G401 (cell line): ENCODE data around the gene CXorf49B. TPM values are rescaled to one million over a fixed set of nuclear protein-coding genes. Genes with fewer than 3 reads are reported as not detected.
A peak's percentile ranks its signal among the peaks of the same experiment; 100 is the strongest.
"Not testable (repeated sequence)": the region's sequence is repeated elsewhere in the genome, so short reads cannot be mapped to it uniquely, and the experiment has no call there.

Experiments used
- DNase-seq: peaks from one replicate; pipeline ENCODE4 v3.0.0-alpha.2; 2015; ENCODE audit warnings: low spot score
- in situ Hi-C: cut with HindIII; loops from 2 replicates; pipeline ENCODE4 v1.10.0; 2016; ENCODE audit warnings: low sequenced_read_pairs, mixed read lengths
- total RNA-seq: library from RNA; depleted of rRNA; stranded (reverse); fragments of >200 nt; shearing (Covaris generic); gene quantifications from 2 replicates; pipeline ENCODE4 v1.2.3, GENCODE V29; 2014; rRNA removed

The CXorf49B gene
- total RNA-seq: not detected in 2 replicates

DNA sequence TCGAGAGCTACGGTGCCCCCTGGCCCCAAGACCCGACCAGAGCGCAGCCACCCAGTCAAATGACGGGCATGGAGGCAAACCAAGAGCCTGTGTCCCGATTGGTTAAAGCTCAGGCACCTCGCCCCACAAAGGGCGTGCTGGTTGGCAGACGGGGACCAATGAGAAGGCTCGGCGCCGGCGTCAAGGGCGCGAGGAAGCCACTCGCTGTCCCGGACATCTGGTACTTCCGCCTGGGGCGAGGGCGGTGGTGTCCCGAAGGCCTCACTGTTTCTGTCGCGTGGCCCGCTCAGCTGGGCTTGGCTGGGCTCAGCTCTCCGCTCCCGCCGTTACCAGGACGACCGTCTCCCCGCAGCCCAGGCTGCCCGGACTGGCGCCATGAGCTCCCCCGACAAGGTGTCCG, at the start of gene CXorf49B:
Gene CXorf49B, plus strand, starts transcription at position 301 of the 400 bp plus-strand sequence. Its CDS starts 75 bp downstream, at position 376.
- DNase-seq, in situ Hi-C loops: not testable (repeated sequence)

DNA sequence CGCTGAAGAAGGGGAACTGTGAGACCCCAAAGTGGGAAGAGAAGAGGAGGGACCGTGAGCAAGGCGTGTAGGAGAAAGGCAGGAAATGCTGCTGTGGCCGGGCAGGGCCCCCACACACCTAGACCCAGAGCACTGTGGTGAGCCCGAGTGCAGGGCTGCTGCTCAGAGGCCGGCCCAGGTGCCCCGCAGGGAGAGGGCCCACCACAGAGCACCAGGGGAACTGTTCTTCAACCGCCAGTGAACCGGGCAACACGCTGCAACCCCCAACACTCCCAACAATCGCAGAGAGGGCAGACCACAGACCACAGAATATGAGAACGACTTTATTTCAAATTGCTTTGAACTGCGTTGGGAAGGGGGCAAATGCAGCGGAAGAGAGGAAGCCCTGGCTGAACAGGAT, 49.1 kb upstream of the CXorf49B start:
- in situ Hi-C loops, DNase-seq: not testable (repeated sequence)

DNA sequence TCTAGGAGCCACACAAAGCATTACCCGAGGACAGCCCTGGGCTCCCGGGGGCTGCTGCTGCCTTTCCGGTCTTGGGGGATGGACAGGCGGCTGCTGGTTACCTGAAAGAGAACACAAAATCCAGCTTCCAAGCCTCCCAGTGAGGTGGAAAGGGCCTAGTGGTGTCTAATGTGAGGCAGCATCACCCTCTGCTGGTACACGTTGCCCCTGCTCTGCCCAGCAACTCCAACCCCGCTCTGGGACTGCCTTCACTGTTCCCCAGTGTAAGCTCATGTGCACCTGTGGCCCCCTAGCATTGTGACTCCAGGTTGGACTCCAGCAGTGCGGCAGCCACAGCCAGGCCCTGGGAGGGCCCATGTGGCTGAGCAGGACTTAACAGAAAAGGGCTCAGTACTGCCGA, 47.6 kb upstream of the CXorf49B start:
- in situ Hi-C loops, DNase-seq: not testable (repeated sequence)

DNA sequence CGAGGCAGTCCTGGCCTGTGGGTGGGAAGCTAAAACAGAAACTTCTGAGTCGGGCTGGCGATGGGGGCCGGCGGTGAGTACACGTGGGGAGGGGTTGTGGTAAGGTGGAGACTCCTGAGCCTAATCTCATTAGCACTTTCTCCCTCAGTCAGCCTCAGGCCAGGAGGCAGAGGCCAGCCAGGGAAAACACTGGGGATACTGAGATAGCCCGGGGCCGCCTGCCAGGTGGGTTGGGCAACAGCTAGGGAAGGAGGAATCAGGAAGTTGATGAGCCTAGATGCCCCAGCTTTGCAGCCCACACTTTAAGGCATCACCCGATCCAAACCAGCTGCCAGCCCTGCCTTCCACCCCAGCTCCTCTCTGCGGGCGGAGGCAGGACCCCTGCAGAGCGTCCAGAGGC, 46.8 kb upstream of the CXorf49B start:
- in situ Hi-C loops, DNase-seq: not testable (repeated sequence)

DNA sequence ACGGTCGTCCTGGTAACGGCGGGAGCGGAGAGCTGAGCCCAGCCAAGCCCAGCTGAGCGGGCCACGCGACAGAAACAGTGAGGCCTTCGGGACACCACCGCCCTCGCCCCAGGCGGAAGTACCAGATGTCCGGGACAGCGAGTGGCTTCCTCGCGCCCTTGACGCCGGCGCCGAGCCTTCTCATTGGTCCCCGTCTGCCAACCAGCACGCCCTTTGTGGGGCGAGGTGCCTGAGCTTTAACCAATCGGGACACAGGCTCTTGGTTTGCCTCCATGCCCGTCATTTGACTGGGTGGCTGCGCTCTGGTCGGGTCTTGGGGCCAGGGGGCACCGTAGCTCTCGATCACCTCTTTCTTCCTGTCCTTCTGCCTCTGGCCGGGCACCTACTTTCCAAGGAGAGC, 45.0 kb upstream of the CXorf49B start, which contains the start of gene CXorf49:
Gene CXorf49, minus strand, starts transcription at position 101 of the 400 bp plus-strand sequence. CDS start 134 bp downstream, outside the sequence.
- in situ Hi-C loops, DNase-seq: not testable (repeated sequence)

DNA sequence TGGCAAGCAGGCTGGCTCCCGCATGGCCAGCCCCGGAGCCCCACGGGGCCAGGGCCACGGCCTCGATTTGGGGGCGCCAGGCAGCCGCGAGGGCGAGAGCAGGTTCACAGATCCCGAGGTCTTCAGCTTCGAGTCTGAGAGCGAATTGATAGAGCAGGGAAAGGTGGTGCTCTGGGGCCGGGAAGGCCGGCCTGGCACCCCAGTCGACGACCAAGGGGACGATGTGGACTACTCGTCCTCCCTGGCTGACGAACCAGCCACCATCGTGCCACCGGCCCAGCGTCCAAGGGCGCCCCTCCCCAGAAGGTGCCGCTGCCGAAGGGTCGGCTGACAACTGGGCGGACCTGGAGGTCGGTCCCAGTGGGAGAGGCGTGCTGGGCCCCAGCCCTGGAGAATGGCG, 44.0 kb upstream of the CXorf49B start:
- in situ Hi-C loops, DNase-seq: not testable (repeated sequence)

DNA sequence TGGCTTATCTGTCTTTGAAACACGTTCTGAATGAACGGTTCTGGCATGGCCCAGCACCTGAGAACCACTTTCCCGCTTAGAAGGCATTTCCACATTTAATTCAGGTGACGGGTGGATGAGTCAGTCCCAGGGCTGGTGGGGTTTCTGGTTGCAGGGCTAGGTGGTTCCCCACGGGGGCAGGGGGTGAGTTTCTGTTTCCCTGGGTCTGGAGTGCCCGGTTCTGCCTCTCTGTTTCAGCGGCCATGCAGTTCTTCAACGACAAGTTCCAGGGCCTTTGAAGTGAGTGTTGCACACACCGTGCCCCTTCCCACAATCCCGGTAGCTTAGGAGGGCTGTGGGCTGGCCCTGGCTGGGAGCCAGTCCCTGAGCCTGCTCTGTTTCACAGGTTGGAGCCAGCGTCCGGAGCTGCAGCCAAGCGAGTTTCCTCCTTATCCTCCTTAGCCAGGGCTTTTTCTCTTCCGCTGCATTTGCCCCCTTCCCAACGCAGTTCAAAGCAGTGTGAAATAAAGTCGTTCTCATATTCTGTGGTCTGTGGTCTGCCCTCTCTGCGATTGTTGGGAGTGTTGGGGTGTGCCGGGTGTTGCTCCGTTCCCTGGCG, 42.8 kb upstream of the CXorf49B start:
- DNase-seq: not testable (repeated sequence)

DNA sequence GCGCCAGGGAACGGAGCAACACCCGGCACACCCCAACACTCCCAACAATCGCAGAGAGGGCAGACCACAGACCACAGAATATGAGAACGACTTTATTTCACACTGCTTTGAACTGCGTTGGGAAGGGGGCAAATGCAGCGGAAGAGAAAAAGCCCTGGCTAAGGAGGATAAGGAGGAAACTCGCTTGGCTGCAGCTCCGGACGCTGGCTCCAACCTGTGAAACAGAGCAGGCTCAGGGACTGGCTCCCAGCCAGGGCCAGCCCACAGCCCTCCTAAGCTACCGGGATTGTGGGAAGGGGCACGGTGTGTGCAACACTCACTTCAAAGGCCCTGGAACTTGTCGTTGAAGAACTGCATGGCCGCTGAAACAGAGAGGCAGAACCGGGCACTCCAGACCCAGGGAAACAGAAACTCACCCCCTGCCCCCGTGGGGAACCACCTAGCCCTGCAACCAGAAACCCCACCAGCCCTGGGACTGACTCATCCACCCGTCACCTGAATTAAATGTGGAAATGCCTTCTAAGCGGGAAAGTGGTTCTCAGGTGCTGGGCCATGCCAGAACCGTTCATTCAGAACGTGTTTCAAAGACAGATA, 2.4 kb upstream of the CXorf49B start:
- DNase-seq, in situ Hi-C loops: not testable (repeated sequence)

More for the DNA sequence above, 42.8 kb upstream of the CXorf49B start:
- in situ Hi-C loops: not testable (repeated sequence)

DNA sequence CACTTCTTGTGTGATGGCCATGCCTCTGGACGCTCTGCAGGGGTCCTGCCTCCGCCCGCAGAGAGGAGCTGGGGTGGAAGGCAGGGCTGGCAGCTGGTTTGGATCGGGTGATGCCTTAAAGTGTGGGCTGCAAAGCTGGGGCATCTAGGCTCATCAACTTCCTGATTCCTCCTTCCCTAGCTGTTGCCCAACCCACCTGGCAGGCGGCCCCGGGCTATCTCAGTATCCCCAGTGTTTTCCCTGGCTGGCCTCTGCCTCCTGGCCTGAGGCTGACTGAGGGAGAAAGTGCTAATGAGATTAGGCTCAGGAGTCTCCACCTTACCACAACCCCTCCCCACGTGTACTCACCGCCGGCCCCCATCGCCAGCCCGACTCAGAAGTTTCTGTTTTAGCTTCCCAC, 1.7 kb downstream of the CXorf49B start:
- DNase-seq, in situ Hi-C loops: not testable (repeated sequence)

DNA sequence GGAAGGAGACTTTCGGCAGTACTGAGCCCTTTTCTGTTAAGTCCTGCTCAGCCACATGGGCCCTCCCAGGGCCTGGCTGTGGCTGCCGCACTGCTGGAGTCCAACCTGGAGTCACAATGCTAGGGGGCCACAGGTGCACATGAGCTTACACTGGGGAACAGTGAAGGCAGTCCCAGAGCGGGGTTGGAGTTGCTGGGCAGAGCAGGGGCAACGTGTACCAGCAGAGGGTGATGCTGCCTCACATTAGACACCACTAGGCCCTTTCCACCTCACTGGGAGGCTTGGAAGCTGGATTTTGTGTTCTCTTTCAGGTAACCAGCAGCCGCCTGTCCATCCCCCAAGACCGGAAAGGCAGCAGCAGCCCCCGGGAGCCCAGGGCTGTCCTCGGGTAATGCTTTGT, 2.5 kb downstream of the CXorf49B start:
- in situ Hi-C loops, DNase-seq: not testable (repeated sequence)

DNA sequence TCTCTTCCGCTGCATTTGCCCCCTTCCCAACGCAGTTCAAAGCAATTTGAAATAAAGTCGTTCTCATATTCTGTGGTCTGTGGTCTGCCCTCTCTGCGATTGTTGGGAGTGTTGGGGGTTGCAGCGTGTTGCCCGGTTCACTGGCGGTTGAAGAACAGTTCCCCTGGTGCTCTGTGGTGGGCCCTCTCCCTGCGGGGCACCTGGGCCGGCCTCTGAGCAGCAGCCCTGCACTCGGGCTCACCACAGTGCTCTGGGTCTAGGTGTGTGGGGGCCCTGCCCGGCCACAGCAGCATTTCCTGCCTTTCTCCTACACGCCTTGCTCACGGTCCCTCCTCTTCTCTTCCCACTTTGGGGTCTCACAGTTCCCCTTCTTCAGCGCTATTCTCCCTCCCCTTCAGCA, 4.0 kb downstream of the CXorf49B start:
- DNase-seq, in situ Hi-C loops: not testable (repeated sequence)

DNA sequence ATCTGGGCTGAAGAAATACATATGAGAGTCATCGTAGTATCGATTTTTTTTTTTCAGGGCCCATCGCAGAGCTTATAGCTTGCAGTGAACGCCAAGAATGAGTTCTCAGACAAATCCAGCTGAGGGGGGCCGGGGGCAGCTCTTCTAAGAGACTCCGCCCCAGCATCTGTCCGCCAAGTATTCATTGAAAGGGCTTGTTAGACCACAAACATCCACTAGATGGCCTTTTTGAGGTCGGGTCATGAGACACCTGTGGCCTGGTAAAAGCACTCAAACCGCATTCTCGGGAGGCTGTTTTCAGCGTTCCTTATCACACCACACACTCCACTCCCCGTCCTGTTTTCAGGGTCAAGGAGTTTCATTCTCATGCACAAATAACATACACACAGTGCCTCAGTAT, 15.2 kb downstream of the CXorf49B start:
- DNase-seq, in situ Hi-C loops: not testable (repeated sequence)

DNA sequence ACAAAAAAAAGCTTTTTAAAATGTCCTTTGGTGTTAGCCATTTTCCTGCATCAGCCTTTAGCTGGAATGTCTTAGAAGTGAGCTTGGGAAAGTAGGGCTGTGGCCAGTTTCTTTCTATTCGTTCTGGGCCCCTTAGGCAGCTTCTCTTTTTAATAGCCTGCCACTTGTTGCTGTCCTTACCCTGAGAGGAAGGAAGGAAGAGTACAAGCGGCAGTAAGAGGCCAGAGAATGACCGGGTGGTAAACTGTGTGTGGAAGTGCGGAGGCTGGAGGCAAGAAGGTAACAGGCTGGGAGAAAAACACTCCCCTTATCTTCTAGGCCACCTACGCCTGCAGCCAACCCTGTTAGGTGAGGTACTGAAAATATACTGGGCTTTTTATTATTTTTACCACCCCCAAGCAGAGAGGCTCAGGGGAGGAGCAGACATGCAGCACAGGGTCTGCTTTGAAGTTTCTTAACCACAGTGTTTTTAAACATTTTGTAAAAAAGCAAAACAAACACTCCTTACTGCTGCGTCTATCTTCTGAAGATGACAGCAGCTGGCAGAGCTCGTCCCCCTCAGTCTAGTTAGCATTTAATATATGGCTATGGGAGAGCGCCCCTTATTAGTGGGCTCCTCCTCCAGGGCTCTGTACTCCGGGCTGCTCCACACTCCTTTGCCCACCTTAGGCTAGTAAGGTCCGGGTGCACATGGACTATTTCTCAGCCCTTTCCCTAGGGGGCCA, 19.2 kb downstream of the CXorf49B start:
- in situ Hi-C loops, DNase-seq: not testable (repeated sequence)

DNA sequence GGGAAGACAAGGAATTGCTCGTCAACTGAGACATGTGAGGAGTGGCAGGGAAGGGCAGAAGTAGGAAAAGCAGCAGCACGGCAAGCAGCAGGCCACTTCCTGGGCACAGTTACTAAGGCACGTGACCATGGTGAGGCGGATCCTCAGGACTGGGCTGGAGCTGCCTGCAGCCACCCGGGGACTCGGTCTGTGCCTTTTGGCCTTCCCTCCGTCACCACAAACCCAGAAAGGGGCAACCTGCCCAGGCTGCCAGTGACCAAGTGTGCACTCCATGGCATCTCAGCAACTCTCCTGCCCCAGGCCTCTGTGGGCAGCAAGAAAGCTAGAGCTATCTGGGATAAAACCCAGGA, 19.8 kb downstream of the CXorf49B start:
- DNase-seq, in situ Hi-C loops: not testable (repeated sequence)

DNA sequence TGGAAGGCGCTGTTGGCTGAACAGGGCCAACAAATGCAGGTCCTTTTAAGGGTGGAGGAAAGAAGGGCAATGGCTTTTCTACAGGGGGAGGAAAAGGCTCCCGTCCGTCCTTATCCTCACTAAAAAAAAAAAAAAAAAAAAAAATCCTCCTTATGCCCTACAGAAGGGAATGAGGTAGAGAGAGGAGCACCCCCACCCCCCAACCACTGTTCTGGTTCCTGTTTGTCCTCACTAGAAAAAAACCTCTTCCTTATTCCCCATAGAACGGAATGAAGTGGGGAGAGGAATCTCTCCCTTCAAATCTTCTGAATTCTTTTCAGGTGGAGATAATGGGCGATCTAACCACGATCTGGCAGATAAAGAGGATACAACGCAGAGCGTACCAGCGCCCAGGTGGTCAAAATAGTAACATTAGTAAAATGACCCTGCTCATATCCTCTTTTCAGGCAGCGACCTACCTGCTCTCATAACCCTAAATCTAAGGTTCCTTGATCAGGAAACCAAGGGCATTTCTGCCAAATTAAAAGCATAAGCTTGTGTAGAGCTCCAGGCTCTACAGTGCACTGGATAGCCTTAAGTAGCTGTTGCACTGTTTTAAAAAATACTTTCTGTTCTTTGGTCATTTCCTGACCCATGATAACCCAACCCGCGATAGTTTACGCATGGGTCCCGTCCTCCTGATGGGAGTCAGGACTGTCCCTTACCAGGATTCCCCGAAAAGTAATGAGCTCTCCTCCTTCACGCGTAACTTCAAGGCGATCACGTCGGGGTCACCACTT, 20.6 kb downstream of the CXorf49B start:
- in situ Hi-C loops, DNase-seq: not testable (repeated sequence)

DNA sequence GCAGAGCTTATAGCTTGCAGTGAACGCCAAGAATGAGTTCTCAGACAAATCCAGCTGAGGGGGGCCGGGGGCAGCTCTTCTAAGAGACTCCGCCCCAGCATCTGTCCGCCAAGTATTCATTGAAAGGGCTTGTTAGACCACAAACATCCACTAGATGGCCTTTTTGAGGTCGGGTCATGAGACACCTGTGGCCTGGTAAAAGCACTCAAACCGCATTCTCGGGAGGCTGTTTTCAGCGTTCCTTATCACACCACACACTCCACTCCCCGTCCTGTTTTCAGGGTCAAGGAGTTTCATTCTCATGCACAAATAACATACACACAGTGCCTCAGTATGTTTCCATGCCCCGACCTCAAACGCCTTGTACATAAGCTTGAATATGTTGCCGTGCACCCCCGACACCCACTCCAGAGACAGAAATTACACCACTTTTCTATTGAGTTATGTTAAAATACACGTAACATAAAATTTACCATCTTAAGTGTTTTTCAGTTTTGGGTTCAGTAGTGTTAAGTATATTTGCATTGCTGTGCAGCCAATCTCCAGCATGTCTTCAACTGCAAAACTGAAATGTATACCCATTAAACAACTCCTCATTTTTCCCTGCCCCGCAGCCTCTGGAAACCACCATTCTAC, 21.3 kb downstream of the CXorf49B start:
- DNase-seq: not testable (repeated sequence)

DNA sequence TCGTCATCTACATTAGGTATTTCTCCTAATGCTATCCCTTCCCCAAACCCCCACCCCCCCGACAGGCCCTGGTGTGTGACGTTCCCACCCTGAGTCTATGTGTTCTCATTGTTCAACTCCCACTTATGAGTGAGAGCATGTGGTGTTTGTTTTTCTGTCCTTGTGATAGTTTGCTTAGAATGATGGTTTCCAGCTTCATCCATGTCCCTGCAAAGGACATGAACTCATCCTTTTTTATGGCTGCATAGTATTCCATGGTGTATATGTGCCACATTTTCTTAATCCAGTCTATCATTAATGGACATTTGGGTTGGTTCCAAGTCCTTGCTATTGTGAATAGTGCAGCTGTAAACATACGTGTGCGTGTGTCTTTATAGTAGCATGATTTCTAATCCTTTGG, 43.3 kb downstream of the CXorf49B start:
- in situ Hi-C loops, DNase-seq: not testable (repeated sequence)

More for the DNA sequence above, 21.3 kb downstream of the CXorf49B start:
- in situ Hi-C loops: not testable (repeated sequence)

DNA sequence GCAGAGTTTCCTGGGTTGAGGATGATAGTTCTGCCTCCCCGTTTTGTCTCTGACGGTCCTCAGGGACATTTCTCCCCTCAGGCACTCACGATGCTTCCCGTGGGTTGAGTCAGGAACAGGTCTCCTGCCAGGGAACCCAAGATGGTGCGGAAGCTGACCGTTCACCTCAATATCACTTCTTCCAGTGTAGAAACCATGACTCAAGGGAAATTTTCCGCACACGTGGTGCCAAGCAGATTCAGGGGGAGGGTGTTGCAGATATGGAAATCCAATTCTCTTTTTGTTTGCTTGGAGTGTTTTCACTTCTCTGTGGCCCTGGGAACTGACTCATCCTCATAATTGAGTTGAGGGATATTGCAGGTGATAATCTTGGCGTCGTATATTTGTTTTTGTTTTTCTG, 46.7 kb downstream of the CXorf49B start:
- in situ Hi-C loops: no loop called here

More for the DNA sequence above, 46.7 kb downstream of the CXorf49B start:
- peak; percentile 0 for DNase-seq
